IMR-90 (cell line): ENCODE data around the gene EXOC4.

ENCODE experiments used
- CHD1 ChIP-seq: IDR thresholded peaks from 2 replicates; pipeline ENCODE4 v1.6.1; 2012; ENCODE audit warnings: low read depth, low read length, improper control_type of control experiment
- CTCF ChIP-seq: conservative IDR thresholded peaks from 2 replicates; pipeline ENCODE4 v1.5.1; 2012; ENCODE audit warnings: mild to moderate bottlenecking, low read depth, low read length, improper control_type of control experiment
- ELK1 ChIP-seq: fragments of 150-350 bp; IDR thresholded peaks from 2 replicates; pipeline ENCODE4 v1.6.1; 2016; ENCODE audit warnings: low read depth, mild to moderate bottlenecking, low read length, moderate library complexity, borderline replicate concordance
- FOS ChIP-seq: fragments of 150-350 bp; IDR thresholded peaks from 2 replicates; pipeline ENCODE4 v1.6.1; 2016; ENCODE audit warnings: low read depth, low read length
- MXI1 ChIP-seq: IDR thresholded peaks from 2 replicates; pipeline ENCODE4 v1.6.1; 2012; ENCODE audit warnings: low read depth, mild to moderate bottlenecking, low read length, moderate library complexity, borderline replicate concordance
- POLR2A ChIP-seq: IDR thresholded peaks from 2 replicates; pipeline ENCODE4 v1.6.1; 2012; ENCODE audit warnings: mild to moderate bottlenecking, low read depth, low read length
- RAD21 ChIP-seq: IDR thresholded peaks from 2 replicates; pipeline ENCODE4 v1.6.1; 2012; ENCODE audit warnings: low read length, improper control_type of control experiment
- RFX5 ChIP-seq: IDR thresholded peaks from 2 replicates; pipeline ENCODE4 v1.8.0; 2012; ENCODE audit warnings: low read depth, mild to moderate bottlenecking, low read length, moderate library complexity
- USF2 ChIP-seq: fragments of 150-350 bp; IDR thresholded peaks from 2 replicates; pipeline ENCODE4 v1.6.1; 2017; ENCODE audit warnings: mild to moderate bottlenecking, antibody characterized with exemption, low read length, low read depth

- TF ChIP-seq POLR2A (no peak), CTCF (no peak), USF2 (no peak), ELK1 (no peak), RFX5 (no peak), FOS (peak; percentile 51; the same call in 1 of the 2 replicates), CHD1 (no peak), RAD21 (no peak), MXI1 (no peak)
These were observed 450.7 kb downstream of the EXOC4 start for GRCh38 chr7:133703547-133703946.
